Dedifferentiated amniotic fluid mesenchymal stem cell (primary cell): ENCODE data around the gene CDC42BPG.

Source experiments
- DNase-seq: peaks from one replicate; pipeline ENCODE4 v3.0.0-alpha.2; 2016; ENCODE audit errors: extremely low spot score

Gene CDC42BPG

DNA sequence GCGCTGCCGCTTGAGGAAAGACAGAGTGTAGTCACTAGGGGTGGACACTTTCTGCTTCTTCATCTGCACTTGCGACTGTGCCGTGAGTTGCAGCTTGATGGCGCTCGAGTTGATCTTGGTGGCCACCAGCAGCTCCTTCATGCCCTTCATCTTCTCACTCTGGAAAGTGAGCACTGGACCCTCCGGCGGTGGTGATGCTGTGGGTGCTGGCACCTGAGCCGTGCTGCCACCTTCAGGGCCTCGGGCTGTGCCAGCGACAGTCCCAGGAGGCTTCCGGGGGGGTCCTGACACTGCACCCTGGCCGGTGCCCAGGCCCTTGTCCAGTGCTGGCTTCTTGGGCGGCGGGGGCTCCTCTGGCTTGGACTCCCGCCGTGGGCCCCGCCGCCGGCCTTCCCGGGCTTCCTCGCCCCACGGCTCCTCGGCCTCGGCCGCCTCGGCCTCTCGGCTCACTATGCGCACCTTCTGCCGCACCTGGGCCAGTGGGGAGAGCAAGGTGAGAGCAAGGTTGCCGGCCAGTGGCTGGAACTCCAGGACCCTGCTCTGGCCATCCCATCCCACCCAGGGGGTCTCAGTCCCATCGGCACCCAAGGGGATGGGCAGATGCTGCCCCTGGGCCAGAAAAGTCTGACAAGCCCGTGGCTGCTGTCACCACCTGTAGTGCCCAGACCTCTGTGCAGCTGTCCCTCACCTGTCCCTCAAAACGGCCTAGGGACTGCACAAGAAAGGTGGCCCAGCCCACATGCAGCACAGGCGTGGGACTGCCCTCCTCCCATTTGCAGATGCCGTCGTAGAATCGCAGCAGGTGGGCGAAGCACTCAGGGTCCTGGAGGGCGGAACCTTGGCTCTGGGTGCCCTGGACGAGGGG lies 39.9 kb downstream of the CDC42BPG start:
- no peak for DNase-seq

DNA sequence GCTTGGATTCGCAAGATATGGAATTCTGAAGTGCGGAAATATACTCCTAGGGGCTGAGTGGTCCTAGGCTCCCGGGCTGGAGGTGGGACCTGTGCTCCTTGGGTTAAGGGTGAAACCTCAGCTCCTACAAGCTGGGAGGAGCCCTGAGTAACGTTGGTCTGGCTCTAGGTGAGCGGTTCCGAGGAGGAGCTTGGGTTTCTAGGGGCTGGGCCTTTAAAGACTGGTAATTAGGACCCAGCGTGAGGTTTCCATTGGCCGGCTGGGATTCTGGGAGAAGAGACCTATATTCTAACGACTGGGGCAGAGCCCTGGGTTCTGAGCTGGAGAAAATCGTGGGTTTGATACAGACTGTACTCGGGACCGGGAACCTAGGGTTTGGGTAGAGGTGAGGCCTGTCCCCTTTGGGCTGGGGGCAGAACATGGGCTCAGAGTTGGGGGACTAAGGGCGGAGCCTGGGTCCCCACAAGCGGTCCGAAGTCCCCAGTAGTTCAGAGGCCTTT lies 40.6 kb downstream of the CDC42BPG start:
- no peak for DNase-seq

DNA sequence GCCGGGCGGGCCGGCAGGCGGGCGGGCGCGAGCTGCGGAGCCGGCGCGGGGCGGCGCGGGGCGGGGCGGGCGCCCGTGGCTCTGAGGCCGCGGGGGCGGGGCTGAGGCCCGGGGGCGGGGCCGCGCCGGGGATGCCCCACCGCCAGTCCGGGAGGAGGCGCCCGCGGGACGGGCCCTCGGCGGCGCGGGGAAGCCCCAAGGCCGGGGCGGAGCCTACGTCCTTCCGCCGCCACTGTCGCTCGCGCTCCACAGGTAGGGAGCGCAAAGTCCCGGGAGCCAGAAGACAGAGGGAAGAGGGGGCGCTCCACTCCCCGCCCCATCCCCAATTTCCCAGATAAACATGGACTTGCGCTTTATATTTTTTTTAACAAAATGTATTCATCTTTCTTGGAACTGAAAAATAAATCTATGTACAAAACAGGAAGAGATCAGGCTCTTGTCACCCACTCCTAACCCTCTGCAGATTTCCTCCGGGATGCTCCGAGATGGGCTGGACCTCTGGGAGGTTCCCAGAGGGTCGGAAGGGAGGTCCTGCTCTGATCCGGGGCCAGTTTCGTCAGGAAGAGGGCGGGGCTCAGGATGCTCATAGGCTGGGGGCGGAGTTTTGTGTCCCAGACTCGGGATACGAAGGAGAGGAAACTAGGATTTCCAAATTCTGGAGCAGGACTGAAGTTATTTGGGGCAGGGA lies 41.2 kb downstream of the CDC42BPG start, which contains the start of gene MAP4K2:
Gene MAP4K2, minus strand, starts transcription at position 57 of the 688 bp plus-strand sequence. CDS start 65 bp downstream, outside the sequence.
- peak; percentile 83 for DNase-seq

DNA sequence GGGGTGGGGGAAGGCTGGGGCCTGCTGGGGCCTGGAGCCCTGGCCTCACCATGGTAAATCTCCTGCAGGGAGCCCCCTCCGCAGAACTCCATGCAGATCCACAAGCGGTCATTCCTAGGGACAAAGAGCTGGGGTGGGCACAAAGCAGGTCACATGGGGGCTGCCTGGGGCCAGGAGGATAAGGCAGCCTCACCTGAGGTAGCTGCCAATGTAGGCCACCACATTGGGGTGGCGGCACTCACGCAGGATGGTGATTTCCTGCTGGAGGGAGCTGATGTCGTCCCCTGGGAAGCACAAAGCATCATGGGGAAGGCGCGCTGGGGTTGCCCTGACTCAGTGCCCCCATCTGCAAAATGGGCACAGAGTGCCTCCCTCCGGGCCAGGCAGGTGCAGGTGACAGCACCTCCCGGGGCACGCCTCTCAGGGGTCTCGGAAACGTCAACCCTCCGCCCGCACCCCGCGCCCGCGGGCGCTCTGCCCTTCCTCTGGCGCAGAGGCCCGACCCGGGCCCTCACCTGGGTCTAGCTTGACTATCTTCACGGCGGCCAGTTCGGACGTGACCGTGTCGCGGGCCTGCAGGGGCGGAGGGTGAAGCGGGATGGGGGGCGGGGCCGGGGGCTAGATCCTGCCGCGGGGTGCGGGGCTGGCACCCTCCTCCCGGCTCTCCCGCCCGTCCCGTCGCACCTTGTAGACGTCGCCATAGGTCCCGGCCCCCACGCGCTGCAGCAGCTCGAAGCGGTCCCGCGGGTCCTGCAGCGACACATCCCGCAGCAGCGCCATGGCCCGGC lies 41.9 kb downstream of the CDC42BPG start:
- no peak for DNase-seq

DNA sequence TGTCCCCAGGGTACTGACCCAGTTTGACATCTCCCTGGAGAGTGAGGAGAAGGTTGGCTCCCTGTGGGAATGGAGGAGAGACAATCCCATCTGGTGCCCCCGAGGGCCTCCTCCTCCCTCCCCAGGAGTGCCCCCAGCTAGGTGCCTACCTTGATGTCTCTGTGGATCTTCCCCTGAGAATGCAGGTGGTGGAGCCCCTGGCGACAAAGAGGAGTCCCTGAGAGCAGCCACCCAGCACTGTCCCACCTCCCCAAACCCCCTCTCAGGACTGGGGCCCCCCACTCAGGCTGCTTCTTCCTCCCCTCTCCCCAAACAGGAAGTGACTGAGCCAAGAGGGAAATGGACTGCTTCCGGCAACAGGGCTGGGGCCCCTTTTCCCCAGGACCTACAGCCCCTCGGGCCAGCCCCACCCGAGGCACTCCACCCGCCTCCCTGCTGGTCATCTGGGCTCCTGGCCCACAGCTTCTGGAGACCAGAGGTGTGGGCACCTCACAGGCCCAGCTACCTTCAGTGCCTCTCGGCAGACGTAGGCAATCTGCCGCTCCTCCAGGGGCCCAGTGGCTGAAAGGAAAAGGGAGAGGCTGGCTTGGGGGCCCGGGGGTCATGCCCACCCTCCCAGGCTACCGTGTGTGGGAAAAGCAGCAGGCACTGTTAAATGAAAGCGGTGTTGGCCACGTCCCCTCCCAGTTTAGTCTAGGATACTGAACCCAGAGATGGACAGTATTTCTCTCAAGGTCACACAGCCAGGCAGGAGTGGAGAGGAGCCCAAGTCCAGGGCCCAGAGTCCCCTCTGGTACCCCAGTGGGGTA lies 42.7 kb downstream of the CDC42BPG start:
- DNase-seq: no peak

DNA sequence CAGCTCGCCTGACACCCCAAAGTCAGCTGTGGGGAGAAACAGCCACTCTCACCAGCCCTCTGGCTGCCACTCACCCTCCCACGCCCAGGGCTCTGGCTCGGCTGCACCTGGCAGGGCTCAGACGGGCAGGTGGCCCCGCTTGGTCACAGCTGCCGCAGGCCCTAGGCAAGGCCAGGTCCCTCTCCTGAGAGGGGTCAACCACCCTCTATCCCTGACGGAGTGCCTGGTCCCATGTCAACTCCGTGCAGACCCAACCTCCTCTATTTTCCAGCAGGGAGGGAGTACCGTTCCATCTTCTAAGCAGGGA lies 43.3 kb downstream of the CDC42BPG start:
- no peak for DNase-seq

DNA sequence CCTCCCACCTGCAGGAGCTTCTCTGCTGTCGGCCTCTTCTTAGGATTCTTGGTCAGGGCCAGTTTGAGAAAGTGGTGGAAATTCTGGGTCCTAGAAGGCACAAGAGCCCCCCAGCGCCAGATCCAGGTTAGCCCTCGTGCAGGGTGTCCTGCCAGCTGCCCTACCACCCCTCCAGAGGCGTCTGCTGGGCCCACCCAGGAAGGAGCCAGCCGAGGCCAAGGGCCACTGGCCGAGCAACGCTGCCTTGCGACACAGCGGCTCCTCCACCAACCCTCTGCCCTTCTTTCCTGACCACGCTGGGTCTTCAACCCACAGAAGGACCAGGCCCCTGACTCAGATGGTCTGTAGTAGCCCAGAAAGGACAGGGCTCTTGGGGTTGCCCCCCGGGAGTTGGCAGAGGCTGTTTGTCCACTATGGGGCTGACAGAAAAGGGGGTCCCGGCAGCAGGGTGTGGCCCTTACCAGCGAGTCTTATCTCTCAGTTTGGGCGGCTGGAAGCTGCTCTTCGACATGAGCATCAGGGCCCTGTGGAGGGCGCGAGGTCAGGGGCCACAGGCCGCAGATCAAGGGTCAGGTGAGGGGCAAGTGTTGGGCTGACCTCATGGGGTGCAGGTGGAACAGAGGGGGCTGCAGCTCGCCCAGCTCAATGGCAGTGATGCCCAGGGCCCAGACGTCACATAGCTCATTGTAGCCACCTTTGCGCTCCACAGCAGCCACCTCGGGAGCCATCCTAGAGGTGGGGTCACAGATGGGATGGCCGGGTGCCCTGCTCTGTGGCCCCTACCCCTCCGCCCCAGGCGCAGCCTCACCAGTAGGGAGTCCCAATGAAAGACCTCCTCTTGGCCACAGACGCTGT lies 43.9 kb downstream of the CDC42BPG start:
- DNase-seq: no peak

DNA sequence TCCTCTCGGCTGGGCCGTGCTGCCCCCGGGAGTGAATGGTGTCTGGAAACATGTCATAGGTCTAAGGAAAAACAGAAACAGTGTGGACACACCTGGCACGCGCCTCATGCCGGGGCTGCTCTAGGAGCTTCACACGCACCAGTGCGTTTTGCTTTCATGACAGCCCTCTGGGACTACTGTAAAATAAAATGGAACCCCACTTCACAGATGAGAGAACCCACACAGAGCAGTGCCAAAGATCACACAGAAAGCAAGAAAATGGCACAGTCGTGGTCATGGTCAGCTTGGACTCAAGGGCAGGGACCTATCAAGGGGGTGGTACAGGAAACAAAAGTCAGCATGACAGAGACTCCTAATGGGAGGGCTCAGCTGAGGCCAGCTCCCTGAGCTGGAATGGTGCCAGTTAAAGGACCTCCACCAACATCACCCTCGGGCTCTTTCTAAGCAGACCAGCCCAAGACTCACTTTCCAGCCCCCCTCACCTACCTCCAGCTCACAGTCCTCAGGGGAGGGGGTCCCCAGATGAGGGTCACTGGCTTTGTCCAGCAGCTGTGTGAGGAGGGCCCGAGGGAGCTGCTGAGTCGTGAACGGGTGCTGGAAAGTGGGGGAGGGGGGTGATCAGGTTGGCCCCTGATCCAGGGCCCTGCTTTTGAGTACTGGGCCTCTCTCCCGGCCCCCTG lies 44.7 kb downstream of the CDC42BPG start:
- DNase-seq: no peak

DNA sequence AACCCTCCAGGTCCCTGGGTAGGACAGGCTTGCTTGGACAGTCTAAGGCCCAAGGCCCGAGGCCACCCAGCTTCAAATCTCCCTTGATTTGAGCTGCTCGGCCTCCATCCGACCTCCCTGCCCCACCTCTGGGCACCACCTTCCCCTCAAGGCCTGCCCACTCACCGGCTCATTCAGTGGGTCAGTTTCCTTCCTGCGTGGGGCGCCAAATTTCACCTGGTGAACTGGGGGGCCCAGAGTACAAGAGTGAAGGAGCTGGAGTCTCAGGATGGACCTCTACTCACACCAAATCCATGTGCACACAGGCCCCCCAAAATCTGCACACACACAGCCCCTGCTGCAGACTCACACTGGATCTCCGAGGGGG lies 45.2 kb downstream of the CDC42BPG start:
- DNase-seq: no peak

DNA sequence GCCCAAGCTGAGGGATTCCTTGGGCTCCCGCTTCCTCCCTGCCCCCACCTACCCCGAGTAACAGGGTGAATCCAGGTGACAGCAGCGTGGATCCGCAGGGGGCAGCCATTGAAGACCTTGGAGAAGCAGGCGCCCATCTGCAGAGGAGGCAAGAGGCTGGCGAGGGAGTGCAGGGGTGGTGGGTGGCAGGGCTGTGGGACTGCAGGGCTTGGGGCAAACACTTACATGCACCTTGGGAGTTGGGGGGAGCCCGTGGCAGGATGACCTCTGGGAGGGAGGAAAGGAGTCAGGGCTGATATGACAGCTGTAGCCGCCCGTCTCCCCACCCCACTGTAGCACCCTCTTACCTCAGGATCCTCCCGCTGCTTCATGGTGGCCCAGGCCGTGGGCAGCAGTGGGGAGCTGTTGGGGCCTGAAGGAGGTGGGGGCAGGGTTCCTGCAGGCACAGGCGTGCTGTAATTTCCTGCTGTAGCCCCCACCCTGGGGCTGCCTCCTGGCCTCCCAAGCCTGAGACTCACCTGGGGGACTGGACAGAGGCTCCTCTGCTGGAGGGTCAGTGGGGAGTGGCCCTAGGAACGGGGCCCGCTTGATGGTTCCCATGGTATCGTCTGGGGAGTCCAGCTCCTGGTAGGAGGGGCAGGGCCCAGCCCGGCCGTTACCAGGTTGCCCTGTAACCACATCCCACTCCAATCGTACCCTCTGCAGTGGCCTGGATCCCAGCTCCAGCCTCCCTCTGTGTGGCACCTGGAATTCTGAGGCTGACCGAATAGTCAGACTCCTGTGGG lies 47.5 kb downstream of the CDC42BPG start:
- DNase-seq: no peak

DNA sequence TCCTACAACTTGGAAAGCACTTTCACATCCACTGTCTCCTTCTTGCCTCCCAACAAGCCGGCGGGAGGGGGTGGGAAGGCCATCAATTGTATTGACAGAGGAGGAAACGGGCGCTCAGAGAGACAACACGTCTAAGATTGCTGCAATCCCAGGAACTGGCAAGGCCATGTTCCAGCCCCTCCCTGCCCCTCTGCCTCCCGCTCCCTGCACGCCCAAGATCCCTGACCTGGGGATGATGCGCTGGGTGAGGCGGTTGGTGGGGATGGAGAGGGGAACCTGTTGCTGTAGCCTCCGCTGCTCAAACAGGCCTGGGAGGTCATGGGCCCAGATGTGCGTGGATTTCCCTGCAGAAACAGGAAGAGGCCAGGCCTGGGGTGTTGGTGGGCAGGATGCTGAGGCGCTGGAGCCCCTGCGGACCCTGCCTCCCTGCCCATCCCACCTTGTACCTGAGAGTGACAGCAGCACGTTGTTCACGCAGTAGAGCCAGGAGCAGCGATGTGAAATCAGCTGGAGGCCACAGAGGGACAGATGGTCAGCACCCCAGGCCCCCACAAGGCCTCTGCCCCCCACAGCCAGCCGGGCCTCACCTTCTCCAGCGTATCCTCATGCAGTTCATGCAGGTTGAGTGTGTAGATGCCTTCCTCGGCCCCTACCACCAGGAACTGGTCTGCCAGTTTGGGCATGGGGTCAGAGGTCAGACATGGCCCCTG lies 48.3 kb downstream of the CDC42BPG start:
- DNase-seq: no peak

DNA sequence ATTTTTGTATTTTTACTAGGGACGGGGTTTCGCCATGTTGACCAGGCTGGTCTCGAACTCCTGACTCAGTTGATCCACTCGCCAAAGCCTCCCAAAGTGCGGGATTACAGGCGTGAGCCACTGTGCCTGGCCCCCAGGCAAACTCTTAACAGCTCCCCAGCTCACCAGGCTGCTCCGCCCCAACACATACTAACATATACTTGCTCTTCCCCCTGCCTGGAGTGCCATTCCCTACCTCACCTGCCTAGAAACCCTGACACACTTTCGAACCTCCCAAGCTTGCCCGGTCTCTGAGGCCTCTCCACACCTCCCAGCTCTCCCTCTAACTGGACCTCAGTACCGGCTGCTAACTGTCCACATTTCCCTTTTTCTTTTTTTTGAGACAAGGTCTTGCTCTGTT lies 49.9 kb downstream of the CDC42BPG start:
- no peak for DNase-seq

DNA sequence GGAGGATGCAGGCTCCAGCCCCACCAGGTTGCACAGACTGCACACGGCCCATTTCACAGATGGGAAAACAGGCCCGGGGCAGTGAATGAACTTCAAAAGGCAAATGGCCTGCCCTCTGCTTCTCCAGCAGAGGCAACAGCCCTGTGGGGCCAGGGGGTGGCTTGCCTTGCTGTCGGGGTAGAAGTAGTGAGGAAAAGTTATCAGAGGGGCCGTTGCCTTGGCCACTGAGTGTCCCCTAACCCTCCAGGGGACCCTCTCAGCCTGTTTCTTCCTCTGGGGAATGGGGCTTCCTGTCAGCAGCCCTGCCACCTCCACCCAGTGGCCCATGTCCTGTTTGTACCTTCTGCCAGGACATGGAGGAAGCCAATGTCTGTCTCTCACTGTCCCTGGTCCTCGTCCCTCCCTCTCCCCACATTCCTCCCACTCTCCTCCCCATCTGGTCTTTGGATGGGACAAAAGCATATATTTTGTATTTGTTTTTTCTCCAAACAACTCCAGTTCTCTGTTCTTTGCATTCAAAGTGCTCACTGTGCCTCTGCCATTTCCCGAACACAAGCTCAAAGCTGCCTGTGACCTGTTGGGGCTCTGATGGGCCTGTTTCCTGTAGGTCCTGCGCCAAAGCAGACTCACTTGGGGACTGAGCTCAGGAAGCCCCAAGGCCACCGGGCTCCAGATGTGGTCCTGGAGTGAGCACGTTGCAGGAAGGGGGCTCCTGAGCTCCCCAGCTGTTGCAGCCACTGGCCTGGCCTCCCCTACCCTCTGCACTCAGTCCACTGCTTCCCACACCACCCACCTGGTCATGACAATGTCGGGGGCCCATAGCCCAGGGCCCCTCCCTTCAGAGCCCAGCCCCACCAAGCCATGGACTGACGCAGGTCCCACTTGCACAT lies 50.9 kb downstream of the CDC42BPG start:
- DNase-seq: no peak

DNA sequence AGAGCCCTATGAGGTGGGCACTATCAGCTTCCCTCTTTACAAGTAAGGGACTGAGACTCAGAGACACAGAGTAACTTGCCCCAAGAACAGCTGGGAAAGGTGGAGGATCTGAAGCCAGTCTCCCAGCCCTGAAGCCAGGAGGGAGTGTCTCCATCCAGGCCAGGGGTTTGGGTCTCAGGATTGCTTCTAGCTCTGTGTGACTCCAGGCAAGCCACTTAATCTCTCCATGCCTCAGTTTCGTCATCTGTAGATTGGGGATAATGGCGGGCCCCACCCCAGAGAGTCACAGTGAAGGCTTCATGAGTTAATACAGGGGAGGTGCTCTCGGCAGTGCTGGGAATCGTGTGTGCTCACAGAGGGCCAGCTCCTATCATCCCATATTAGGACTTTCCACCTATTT lies 52.0 kb downstream of the CDC42BPG start:
- no peak for DNase-seq

DNA sequence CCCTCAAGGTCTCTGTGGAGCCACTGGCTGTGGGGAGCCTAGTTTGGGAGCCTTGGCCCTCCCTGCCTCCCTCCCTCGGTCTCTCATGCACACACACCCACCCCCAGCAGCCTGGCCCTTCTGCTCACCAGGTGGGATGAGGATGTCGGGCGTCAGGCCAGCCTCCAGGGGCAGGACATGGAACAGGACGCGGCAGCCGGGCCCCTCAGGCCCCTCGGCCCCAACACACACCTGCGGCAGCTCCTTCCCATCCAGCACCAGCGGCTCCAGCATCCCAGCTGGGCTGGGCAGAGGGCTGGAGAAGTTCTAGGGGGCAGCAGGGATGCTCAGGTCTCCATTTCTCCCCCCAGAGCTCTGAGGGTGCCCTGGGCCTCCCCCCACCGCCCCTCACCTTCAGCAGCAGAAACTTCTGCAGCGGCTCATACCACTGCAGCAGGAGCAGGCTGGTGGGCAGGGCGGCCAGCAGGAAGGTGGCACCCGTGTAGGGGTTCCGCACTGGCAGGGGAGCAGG lies 52.6 kb downstream of the CDC42BPG start:
- no peak for DNase-seq

DNA sequence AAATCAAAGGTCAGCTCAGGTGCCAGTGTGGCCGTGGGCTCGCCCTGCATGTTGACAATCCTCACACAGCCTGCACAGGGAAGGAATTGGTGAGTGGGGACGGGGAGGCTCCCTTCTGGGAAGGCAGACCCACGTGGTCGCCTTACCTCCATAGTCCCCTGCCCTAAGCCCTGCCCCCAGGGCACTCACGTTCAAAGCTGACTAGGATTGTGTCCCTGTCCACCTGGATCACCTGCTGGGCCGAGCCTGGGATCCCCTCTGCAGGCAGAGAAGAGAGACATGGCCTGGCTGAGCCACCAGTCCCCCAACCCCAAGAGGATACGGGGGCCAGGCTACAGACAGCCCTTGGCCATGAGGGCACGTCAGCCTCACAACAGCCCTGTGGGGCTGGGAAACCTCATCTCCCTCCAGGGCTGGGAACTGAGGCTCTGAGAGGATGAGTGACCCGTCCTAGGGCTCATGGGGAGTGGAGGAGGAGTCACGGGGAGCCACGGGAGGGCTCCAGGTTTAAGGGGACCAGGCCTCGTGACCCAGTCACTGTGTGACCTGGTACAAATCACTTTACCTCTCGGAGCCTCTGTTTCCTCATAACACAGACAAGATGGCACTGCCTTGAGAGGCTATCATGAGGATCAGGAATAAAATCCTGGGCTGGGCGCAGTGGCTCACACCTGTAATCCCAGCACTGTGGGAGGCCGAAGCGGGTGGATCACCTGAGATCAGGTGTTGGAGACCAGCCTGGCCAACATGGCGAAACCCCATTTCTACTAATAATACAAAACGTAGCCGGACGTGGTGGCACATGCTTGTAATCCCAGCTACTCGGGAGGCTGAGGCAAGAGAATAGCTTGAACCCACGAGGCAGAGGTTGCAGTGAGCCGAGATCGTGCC lies 54.0 kb downstream of the CDC42BPG start:
- no peak for DNase-seq
